Loucy (cell line): ENCODE data around the gene HNRNPF.

Experiments used
- H2AFZ ChIP-seq: fragments of 200-600 bp; sonication (generic); 2 replicates; pipeline ENCODE4 v1.6.0; 2016; ENCODE audit warnings: antibody characterized with exemption, mild to moderate bottlenecking, low read length, moderate library complexity
- H3F3A ChIP-seq: fragments of 200-600 bp; 2 replicates; pipeline ENCODE4 v1.6.0; 2016; ENCODE audit warnings: antibody characterized with exemption, low read depth, mild to moderate bottlenecking
- H3K27me3 ChIP-seq: fragments of 200-600 bp; sonication (generic); 2 replicates; pipeline ENCODE4 v1.6.1; 2014; ENCODE audit warnings: low read length, mild to moderate bottlenecking; ENCODE audit not compliant: insufficient read depth, poor library complexity, severe bottlenecking
- H3K36me3 ChIP-seq: fragments of 200-600 bp; sonication (generic); 2 replicates; pipeline ENCODE4 v1.6.1; 2016; ENCODE audit warnings: low read length; ENCODE audit not compliant: insufficient read depth
- H3K4me1 ChIP-seq: fragments of 200-600 bp; sonication (generic); 2 replicates; pipeline ENCODE4 v1.5.1; 2014; ENCODE audit warnings: low read length, mild to moderate bottlenecking; ENCODE audit not compliant: insufficient read depth, poor library complexity, severe bottlenecking
- H3K4me2 ChIP-seq: fragments of 200-600 bp; sonication (generic); 2 replicates; pipeline ENCODE4 v1.6.0; 2014; ENCODE audit warnings: antibody characterized with exemption, low read length, low read depth, mild to moderate bottlenecking; ENCODE audit not compliant: poor library complexity, severe bottlenecking
- H3K4me3 ChIP-seq: fragments of 200-600 bp; sonication (generic); 2 replicates; pipeline ENCODE4 v1.5.1; 2014; ENCODE audit warnings: low read length, mild to moderate bottlenecking, mixed read lengths; ENCODE audit not compliant: poor library complexity, severe bottlenecking
- H3K79me2 ChIP-seq: fragments of 200-600 bp; sonication (generic); 2 replicates; pipeline ENCODE4 v1.6.1; 2014; ENCODE audit warnings: low read length; ENCODE audit not compliant: insufficient read depth
- H3K9ac ChIP-seq: fragments of 200-600 bp; sonication (generic); 2 replicates; pipeline ENCODE4 v1.6.0; 2014; ENCODE audit warnings: mild to moderate bottlenecking, low read depth, low read length, moderate library complexity; ENCODE audit not compliant: poor library complexity, severe bottlenecking
- H3K9me2 ChIP-seq: fragments of 200-600 bp; sonication (generic); replicated peaks from 2 replicates; pipeline ENCODE4 v1.6.1; 2016; ENCODE audit warnings: low read depth, low read length, mixed read lengths
- H3K9me3 ChIP-seq: fragments of 200-600 bp; sonication (generic); 2 replicates; pipeline ENCODE4 v1.6.1; 2014; ENCODE audit warnings: mild to moderate bottlenecking, antibody characterized with exemption, low read length, low read depth; ENCODE audit not compliant: insufficient read depth
- H4K20me1 ChIP-seq: fragments of 200-600 bp; sonication (generic); 2 replicates; pipeline ENCODE4 v1.6.0; 2014; ENCODE audit warnings: antibody characterized with exemption, low read length, mild to moderate bottlenecking; ENCODE audit not compliant: insufficient read depth, poor library complexity, severe bottlenecking
- EZH2phosphoT487 ChIP-seq: fragments of 200-600 bp; IDR thresholded peaks from 2 replicates; pipeline ENCODE4 v1.6.1; 2018; ENCODE audit warnings: antibody characterized with exemption, mild to moderate bottlenecking, moderate library complexity, borderline replicate concordance
- TF ChIP-seq, protein P1 (sequence below): fragments of 200-600 bp; sonication (generic); conservative IDR thresholded peaks from 2 replicates; pipeline ENCODE4 v1.5.1; 2014; ENCODE audit warnings: mild to moderate bottlenecking, antibody characterized with exemption, low read length

Gene HNRNPF

DNA sequence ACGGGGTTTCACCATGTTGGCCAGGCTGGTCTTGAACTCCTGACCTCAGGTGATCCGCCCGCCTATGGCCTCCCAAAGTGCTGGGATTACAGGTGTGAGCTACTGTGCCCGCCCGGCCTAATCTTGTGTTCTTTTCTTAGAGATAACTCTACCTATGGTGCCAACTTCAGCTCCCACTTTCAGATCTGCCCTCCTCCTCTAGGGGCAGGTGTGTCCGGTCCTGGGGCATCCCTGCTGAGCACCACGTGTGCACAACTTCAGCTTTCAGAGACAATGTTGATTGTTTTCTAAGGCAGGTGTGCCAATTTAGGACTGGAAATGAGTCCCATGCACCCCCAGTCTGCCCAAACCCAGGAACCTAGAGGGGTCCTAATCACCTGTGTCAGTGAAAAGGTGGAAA is 56.0 kb downstream of the HNRNPF start:
- Histone ChIP-seq H3K27me3 (no peaks in the 10 kb centered on the region), H4K20me1 (no peaks in the 10 kb centered on the region), H3K36me3 (no peaks in the 10 kb centered on the region), H3K4me2 (no peak overlapping the region), H3F3A (no peaks in the 10 kb centered on the region), H3K9ac (no peak overlapping the region), H2AFZ (no peak overlapping the region), H3K4me1 (peaks cover 9% of the 10 kb centered on the region), H3K9me3 (no peaks in the 10 kb centered on the region), H3K79me2 (no peaks in the 10 kb centered on the region), H3K9me2 (no peaks in the 10 kb centered on the region), H3K4me3 (no peak overlapping the region)
- TF ChIP-seq EZH2phosphoT487: no peak
- TF ChIP-seq, protein P1, sequence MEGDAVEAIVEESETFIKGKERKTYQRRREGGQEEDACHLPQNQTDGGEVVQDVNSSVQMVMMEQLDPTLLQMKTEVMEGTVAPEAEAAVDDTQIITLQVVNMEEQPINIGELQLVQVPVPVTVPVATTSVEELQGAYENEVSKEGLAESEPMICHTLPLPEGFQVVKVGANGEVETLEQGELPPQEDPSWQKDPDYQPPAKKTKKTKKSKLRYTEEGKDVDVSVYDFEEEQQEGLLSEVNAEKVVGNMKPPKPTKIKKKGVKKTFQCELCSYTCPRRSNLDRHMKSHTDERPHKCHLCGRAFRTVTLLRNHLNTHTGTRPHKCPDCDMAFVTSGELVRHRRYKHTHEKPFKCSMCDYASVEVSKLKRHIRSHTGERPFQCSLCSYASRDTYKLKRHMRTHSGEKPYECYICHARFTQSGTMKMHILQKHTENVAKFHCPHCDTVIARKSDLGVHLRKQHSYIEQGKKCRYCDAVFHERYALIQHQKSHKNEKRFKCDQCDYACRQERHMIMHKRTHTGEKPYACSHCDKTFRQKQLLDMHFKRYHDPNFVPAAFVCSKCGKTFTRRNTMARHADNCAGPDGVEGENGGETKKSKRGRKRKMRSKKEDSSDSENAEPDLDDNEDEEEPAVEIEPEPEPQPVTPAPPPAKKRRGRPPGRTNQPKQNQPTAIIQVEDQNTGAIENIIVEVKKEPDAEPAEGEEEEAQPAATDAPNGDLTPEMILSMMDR: no peak

GRCh38 chr10:43351301-43351700 is 57.7 kb downstream of the HNRNPF start:
- Histone ChIP-seq H3K4me2 (no peak overlapping the region), H3K9ac (no peak overlapping the region), H3K9me2 (no peaks in the 10 kb centered on the region), H3K4me3 (no peak overlapping the region), H4K20me1 (no peaks in the 10 kb centered on the region), H2AFZ (no peak overlapping the region), H3K4me1 (peaks cover 10% of the 10 kb centered on the region), H3K27me3 (no peaks in the 10 kb centered on the region), H3K36me3 (no peaks in the 10 kb centered on the region), H3K79me2 (no peaks in the 10 kb centered on the region), H3K9me3 (no peaks in the 10 kb centered on the region), H3F3A (no peaks in the 10 kb centered on the region)
- no peak for TF ChIP-seq EZH2phosphoT487
- TF ChIP-seq, protein P1: no peak

GRCh38 chr10:43350686-43351085 is 58.3 kb downstream of the HNRNPF start:
- H3F3A ChIP-seq: no peaks in the 10 kb centered on the region
- H3K36me3 ChIP-seq: no peaks in the 10 kb centered on the region
- H3K9me3 ChIP-seq: no peaks in the 10 kb centered on the region
- H3K27me3 ChIP-seq: no peaks in the 10 kb centered on the region
- no peak overlapping the region for H2AFZ ChIP-seq
- H3K4me1 ChIP-seq: peaks cover 6% of the 10 kb centered on the region
- H3K4me3 ChIP-seq: no peak overlapping the region
- no peaks in the 10 kb centered on the region for H3K9me2 ChIP-seq
- no peak for TF ChIP-seq EZH2phosphoT487
- TF ChIP-seq, protein P1: no peak
- H3K9ac ChIP-seq: no peak overlapping the region
- no peak overlapping the region for H3K4me2 ChIP-seq
- no peaks in the 10 kb centered on the region for H3K79me2 ChIP-seq
- H4K20me1 ChIP-seq: no peaks in the 10 kb centered on the region
